Esophagus (tissue), 2 donors: ENCODE results near the gene SMAP2. TPM values are rescaled to one million over a fixed set of nuclear protein-coding genes. Genes with fewer than 3 reads are reported as not detected.

Experiments
- H3K27ac ChIP-seq, 2 donors: one replicate each; pipeline ENCODE4 v1.5.1; 2013; ENCODE audit warnings: low read depth in 2 of 2, mild to moderate bottlenecking in 2 of 2, inconsistent platforms in 1 of 2, low read length in 1 of 2, moderate library complexity in 1 of 2
- H3K27me3 ChIP-seq, 2 donors: one replicate each; pipeline ENCODE4 v1.6.1; 2013; ENCODE audit warnings: low read length in 2 of 2, control low read depth in 1 of 2, mild to moderate bottlenecking in 1 of 2; ENCODE audit not compliant: insufficient read depth in 2 of 2, control insufficient read depth in 1 of 2
- H3K36me3 ChIP-seq, 2 donors: one replicate each; pipeline ENCODE4 v1.6.1; 2013; ENCODE audit warnings: low read length in 1 of 2; ENCODE audit not compliant: control insufficient read depth in 2 of 2, insufficient read depth in 2 of 2
- H3K4me1 ChIP-seq, 2 donors: one replicate each; pipeline ENCODE4 v1.6.1; 2013; ENCODE audit warnings: low read length in 1 of 2; ENCODE audit not compliant: control insufficient read depth in 2 of 2, insufficient read depth in 2 of 2
- H3K4me3 ChIP-seq, 2 donors: one replicate each; pipeline ENCODE4 v1.5.1; 2013; ENCODE audit warnings: low read length in 2 of 2, mild to moderate bottlenecking in 2 of 2, low read depth in 1 of 2, moderate library complexity in 1 of 2
- H3K9me3 ChIP-seq, 2 donors: one replicate each; pipeline ENCODE4 v1.6.1; 2013; ENCODE audit warnings: mild to moderate bottlenecking in 2 of 2, low read depth in 1 of 2, low read length in 1 of 2, moderate library complexity in 1 of 2; ENCODE audit not compliant: control insufficient read depth in 2 of 2, insufficient read depth in 1 of 2
- WGBS, 2 donors: extraction: QIAGEN DNeasy Blood & Tissue Kit; methylation state at CpG; one replicate each; pipeline ENCODE4 v1.1.7; 2013; 5-methylcytosine and 5-hydroxymethylcytosine counted together
- polyA plus RNA-seq, 2 donors: library from polyadenylated mRNA; stranded (reverse); fragments of 200-250 nt; gene quantifications; one replicate each; pipeline ENCODE4 v1.2.3, GENCODE V29; 2013
- donor health status: healthy with polysubstance abuse.
- donor health status: Bipolar disorder and iron deficiency.

The SMAP2 gene
- polyA plus RNA-seq, 2 donors: 9.1 to 14.2 TPM

DNA sequence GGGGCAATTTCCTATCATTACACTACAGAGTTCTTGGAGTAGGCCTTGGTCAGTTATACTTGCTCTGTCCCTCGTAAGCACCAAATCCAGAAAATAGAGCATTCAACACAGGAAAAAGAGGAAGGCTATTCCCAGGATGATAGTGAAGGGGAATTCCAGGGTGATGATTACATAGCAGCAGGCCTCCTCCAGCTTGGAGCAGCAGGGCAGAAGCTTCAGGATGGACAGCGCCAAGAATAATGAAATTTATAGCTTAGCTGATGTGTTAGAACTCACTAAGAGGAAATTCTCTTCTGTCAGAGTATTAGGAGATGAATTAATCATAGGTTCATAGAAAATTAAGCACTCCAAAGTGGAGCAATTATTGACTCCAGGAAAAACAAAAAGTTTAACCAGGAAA is 10.8 kb upstream of the SMAP2 start:
- Histone ChIP-seq H3K9me3 (no peaks in the 10 kb centered on the region), H3K36me3 (no peaks in the 10 kb centered on the region), H3K27ac (no peak overlapping the region), H3K4me1 (no peaks in the 10 kb centered on the region), H3K27me3 (peaks cover 0 to 2% of the 10 kb centered on the region in 2 donors), H3K4me3 (no peak overlapping the region)
- 57 to 58% methylated on average over 2 of the region's 2 CpGs for WGBS, 2 donors

GRCh38 chr1:40363721-40364120 is 9.8 kb upstream of the SMAP2 start:
- no peaks in the 10 kb centered on the region for H3K9me3 ChIP-seq
- H3K36me3 ChIP-seq: no peaks in the 10 kb centered on the region
- 38 to 43% methylated on average over 2 of the region's 2 CpGs for WGBS, 2 donors
- no peak overlapping the region for H3K27ac ChIP-seq
- peaks cover 0 to 2% of the 10 kb centered on the region in 2 donors for H3K27me3 ChIP-seq
- H3K4me3 ChIP-seq: no peak overlapping the region
- no peaks in the 10 kb centered on the region for H3K4me1 ChIP-seq

GRCh38 chr1:40371707-40372258 is 1.7 kb upstream of the SMAP2 start:
- Histone ChIP-seq H3K4me3 (no peak overlapping the region), H3K4me1 (no peaks in the 10 kb centered on the region), H3K27me3 (no peaks in the 10 kb centered on the region), H3K9me3 (no peaks in the 10 kb centered on the region), H3K36me3 (no peaks in the 10 kb centered on the region), H3K27ac (no peak overlapping the region)
- WGBS, 2 donors: 67 to 69% methylated on average over 4 of the region's 4 CpGs

GRCh38 chr1:40372658-40373322 is 737 bp upstream of the SMAP2 start:
- Histone ChIP-seq H3K9me3 (no peaks in the 10 kb centered on the region), H3K27ac (no peak overlapping the region)
- 32 to 38% methylated on average over 6 of the region's 6 CpGs for whole genome bisulfite sequencing, 2 donors

DNA sequence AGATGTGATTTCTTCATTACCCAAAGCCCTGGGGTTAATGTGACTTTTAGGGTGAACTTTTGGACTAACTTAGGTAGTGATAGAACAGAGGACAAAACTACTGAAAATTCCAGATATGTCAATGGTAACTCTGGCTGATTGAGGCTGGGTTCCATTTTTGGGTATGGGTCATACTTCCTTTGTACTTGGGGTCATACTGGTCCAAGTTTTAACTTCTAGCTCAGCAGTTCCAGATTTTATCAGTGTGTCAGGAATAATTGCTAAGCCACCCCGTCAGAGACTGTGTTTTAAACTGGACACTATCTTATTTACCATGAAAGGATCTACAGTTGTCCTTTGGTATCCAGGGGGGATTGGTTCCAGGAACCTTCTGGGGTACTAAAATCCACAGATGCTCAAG is 4.0 kb downstream of the SMAP2 start:
- Histone ChIP-seq H3K27ac (no peak overlapping the region), H3K9me3 (no peaks in the 10 kb centered on the region), H3K4me1 (no peaks in the 10 kb centered on the region), H3K4me3 (no peak overlapping the region), H3K36me3 (no peaks in the 10 kb centered on the region), H3K27me3 (no peaks in the 10 kb centered on the region)
- WGBS, 2 donors: 78 to 83% methylated on average over 1 of the region's 1 CpG

More at GRCh38 chr1:40372658-40373322, 737 bp upstream of the SMAP2 start:
- no peaks in the 10 kb centered on the region for H3K4me1 ChIP-seq
- no peaks in the 10 kb centered on the region for H3K27me3 ChIP-seq
- no peak overlapping the region for H3K4me3 ChIP-seq
- no peaks in the 10 kb centered on the region for H3K36me3 ChIP-seq

GRCh38 chr1:40379785-40380452 is 6.4 kb downstream of the SMAP2 start:
- H3K4me1 ChIP-seq: peaks cover 0 to 3% of the 10 kb centered on the region in 2 donors
- WGBS, 2 donors: 23 to 48% methylated on average over 1 of the region's 1 CpG
- H3K27me3 ChIP-seq: no peaks in the 10 kb centered on the region
- no peak overlapping the region for H3K4me3 ChIP-seq
- H3K27ac ChIP-seq: no peak overlapping the region
- H3K9me3 ChIP-seq: no peaks in the 10 kb centered on the region
- no peaks in the 10 kb centered on the region for H3K36me3 ChIP-seq

DNA sequence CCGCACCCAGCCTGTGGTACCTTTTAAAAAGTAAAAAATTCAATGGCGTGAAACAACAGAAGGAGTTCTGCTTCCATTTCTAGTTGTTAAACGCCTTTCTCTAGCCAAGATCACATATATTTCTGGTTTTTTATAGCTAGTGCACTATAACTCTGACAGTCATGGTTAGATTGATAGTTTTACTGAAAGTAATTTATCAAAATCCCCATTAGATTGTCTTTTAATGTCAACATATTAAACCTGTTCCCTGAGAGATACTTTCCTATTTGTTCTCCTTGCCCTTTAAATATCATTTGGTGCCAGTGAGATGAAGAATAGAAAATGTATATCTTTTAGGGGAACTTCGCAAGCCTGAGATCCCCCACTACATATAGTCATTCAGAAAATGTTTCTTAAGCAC is 7.3 kb downstream of the SMAP2 start:
- no peak overlapping the region for H3K4me3 ChIP-seq
- peaks cover 0 to 3% of the 10 kb centered on the region in 2 donors for H3K4me1 ChIP-seq
- H3K27me3 ChIP-seq: no peaks in the 10 kb centered on the region
- 88 to 92% methylated on average over 4 of the region's 4 CpGs for WGBS, 2 donors
- H3K36me3 ChIP-seq: no peaks in the 10 kb centered on the region
- H3K27ac ChIP-seq: no peak overlapping the region
- H3K9me3 ChIP-seq: no peaks in the 10 kb centered on the region

DNA sequence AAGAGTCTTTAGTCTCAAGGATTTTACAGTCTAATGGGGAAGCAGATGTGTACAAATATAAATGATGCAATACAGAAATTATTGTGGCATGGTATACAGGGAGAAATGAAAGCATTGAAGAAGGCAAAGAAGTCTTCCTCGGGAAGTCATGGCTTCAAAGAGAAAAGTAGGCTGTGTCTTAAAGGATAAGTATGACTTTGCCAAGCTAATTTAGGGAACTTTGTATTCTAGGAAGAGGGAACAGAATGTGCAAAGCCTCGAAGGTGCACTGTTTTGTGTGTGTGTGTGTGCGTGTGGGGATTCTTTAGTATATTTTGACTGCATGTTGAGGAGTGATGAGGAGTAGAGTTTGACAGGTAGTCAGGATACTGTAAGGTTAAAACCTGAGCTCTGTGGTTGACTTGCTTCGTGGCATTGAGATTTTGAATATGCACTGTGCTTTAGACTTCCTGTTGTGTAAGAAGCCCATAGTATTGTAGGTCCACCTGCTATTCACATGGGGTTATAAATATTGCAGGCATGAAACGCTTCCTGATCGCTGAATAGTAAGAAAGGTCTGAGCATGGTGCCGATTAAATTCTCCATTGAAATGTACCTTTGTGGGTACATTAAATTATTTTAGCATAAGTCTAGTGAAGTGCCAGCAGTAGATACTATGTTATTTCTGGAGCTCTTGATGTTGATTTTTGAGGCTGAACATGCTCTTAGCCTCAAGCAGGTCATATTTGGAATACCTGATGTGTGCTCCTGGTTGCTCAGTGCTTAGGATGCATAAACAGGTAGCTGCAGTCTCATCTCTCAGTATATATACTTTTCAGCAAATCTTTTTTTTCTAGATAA is 8.0 kb downstream of the SMAP2 start:
- Histone ChIP-seq H3K27me3 (no peaks in the 10 kb centered on the region), H3K36me3 (no peaks in the 10 kb centered on the region), H3K9me3 (no peaks in the 10 kb centered on the region), H3K4me3 (no peak overlapping the region), H3K4me1 (peaks cover 0 to 3% of the 10 kb centered on the region in 2 donors), H3K27ac (peak overlapping the region in 1 of 2 donors; percentile 34)
- 51 to 69% methylated on average over 7 of the region's 7 CpGs for WGBS, 2 donors

- Histone ChIP-seq H3K36me3 (no peaks in the 10 kb centered on the region), H3K9me3 (no peaks in the 10 kb centered on the region), H3K4me1 (peaks cover 0 to 3% of the 10 kb centered on the region in 2 donors), H3K4me3 (no peak overlapping the region), H3K27ac (no peak overlapping the region), H3K27me3 (no peaks in the 10 kb centered on the region)
- WGBS, 2 donors: 58 to 87% methylated on average over 3 of the region's 3 CpGs
These were observed 8.6 kb downstream of the SMAP2 start for GRCh38 chr1:40382108-40382460.
